CD4-positive, alpha-beta T cell (primary cell): Measurements from ENCODE around the gene IQSEC1. TPM values are rescaled to one million over a fixed set of nuclear protein-coding genes. Genes with fewer than 3 reads are reported as not detected.

Experiments used
- ATAC-seq: fragments of 200-7000 bp; cut with Tn5 transposase; one replicate; pipeline ENCODE4 v1.10.0; 2022; ENCODE audit warnings: mild to moderate bottlenecking; ENCODE audit not compliant: poor library complexity
- CTCF ChIA-PET: fragments of 350-600 bp; sonication (Branson Sonifier 250); formaldehyde crosslinking; loops from one replicate; lab custom pipeline; 2021; ENCODE audit warnings: antibody characterized with exemption, inconsistent platforms; lab: Charles Lee
- POLR2A ChIA-PET: fragments of 350-600 bp; sonication (Branson Sonifier 250); formaldehyde crosslinking; loops from one replicate; lab custom pipeline; 2021; ENCODE audit warnings: antibody characterized with exemption, inconsistent platforms; lab: Charles Lee
- DNase-seq, 14 experiments: peaks; one replicate each; pipeline ENCODE4 v3.0.0-alpha.2; 2013 to 2020; ENCODE audit warnings: mixed read lengths in 2 of 14
- H3K27ac ChIP-seq, 2 donors: one replicate each; pipeline versions ENCODE4 v1.5.1 to v1.7.0; 2013; ENCODE audit warnings: low read length in 2 of 2, low read depth in 1 of 2, mild to moderate bottlenecking in 1 of 2
- H3K27me3 ChIP-seq, 2 experiments: 1 replicate in 1 of 2; 2 replicates in 1 of 2; pipeline versions ENCODE4 v1.6.1 to v1.7.0; 2013; ENCODE audit warnings: low read length in 2 of 2, control low read depth in 1 of 2, mild to moderate bottlenecking in 1 of 2, moderate library complexity in 1 of 2; ENCODE audit not compliant: insufficient read depth in 2 of 2, control insufficient read depth in 1 of 2
- H3K36me3 ChIP-seq: one replicate; pipeline ENCODE4 v1.6.1; 2013; ENCODE audit warnings: low read length, control low read depth; ENCODE audit not compliant: insufficient read depth
- H3K4me1 ChIP-seq: one replicate; pipeline ENCODE4 v1.6.1; 2013; ENCODE audit warnings: low read length, control low read depth; ENCODE audit not compliant: insufficient read depth
- H3K4me3 ChIP-seq: one replicate; pipeline ENCODE4 v1.5.1; 2013; ENCODE audit warnings: mild to moderate bottlenecking, low read length, moderate library complexity
- H3K9me3 ChIP-seq, 2 experiments: 1 replicate in 1 of 2; 2 replicates in 1 of 2; pipeline versions ENCODE4 v1.6.1 to v1.7.0; 2013; ENCODE audit warnings: low read length in 2 of 2, mild to moderate bottlenecking in 2 of 2, control low read depth in 1 of 2, moderate library complexity in 1 of 2; ENCODE audit not compliant: control insufficient read depth in 1 of 2, insufficient read depth in 1 of 2
- H3K27ac Mint-ChIP-seq: one replicate; pipeline ENCODE4 v1.8.0; 2020; ENCODE audit warnings: mixed read lengths
- H3K27me3 Mint-ChIP-seq: one replicate; pipeline ENCODE4 v1.8.0; 2021; ENCODE audit warnings: mixed read lengths
- H3K36me3 Mint-ChIP-seq: one replicate; pipeline ENCODE4 v1.8.0; 2021; ENCODE audit warnings: low read depth, mixed read lengths
- H3K4me1 Mint-ChIP-seq: one replicate; pipeline ENCODE4 v1.8.0; 2021; ENCODE audit warnings: low read depth, mixed read lengths
- H3K4me3 Mint-ChIP-seq: one replicate; pipeline ENCODE4 v1.8.0; 2020; ENCODE audit warnings: mild to moderate bottlenecking, mixed read lengths
- H3K9me3 Mint-ChIP-seq: one replicate; pipeline ENCODE4 v1.8.0; 2020; ENCODE audit warnings: mixed read lengths
- CTCF ChIP-seq: fragments of 200-600 bp; IDR thresholded peaks from one replicate; pipeline ENCODE4 v1.8.0; 2022; ENCODE audit warnings: antibody characterized with exemption, mild to moderate bottlenecking
- intact Hi-C, 2 experiments: fragments of 100-400 bp; cut with DNase I in 1 of 2; cut with micrococcal nuclease in 1 of 2; formaldehyde crosslinking; loops; one replicate each; pipeline versions ENCODE4 v1.15.1 to v1.9.0; 2023 to 2025; cut with DNase I, micrococcal nuclease
- total RNA-seq, 174 experiments: library from RNA in 2 of 174; stranded (reverse) in 2 of 174; gene quantifications; one replicate each; pipeline ENCODE4 v1.2.3 and lab custom pipeline; 2021 to 2026

The IQSEC1 gene
- total RNA-seq, 2 experiments from 2014 or later, result 102 to 108 TPM

GRCh38 chr3:12938258-12938711 is 134.9 kb downstream of the IQSEC1 start:
- ChIA-PET POLR2A (no interaction called here), CTCF (no interaction called here)
- Histone ChIP-seq H3K9me3 (no peaks in the 10 kb centered on the region), H3K27ac (no peak overlapping the region), H3K27me3 (no peaks in the 10 kb centered on the region), H3K4me1 (peaks cover 14% of the 10 kb centered on the region), H3K4me3 (no peak overlapping the region), H3K36me3 (peaks cover 89% of the 10 kb centered on the region)
- ATAC-seq (no peak), DNase-seq (no peak)
- Mint-ChIP-seq H3K4me3 (no peak overlapping the region), H3K36me3 (peaks cover 71% of the 10 kb centered on the region), H3K9me3 (no peaks in the 10 kb centered on the region), H3K27me3 (no peaks in the 10 kb centered on the region), H3K4me1 (no peaks in the 10 kb centered on the region), H3K27ac (no peak overlapping the region)
- intact Hi-C loops, result no loop called here
- no peak for TF ChIP-seq CTCF

GRCh38 chr3:12935861-12936830 is 137.1 kb downstream of the IQSEC1 start:
- no peak overlapping the region for H3K4me3 ChIP-seq
- TF ChIP-seq CTCF, result no peak
- Mint-ChIP-seq H3K4me1 (no peaks in the 10 kb centered on the region), H3K27ac (no peak overlapping the region), H3K4me3 (no peak overlapping the region), H3K36me3 (peaks cover 80% of the 10 kb centered on the region), H3K9me3 (no peaks in the 10 kb centered on the region), H3K27me3 (no peaks in the 10 kb centered on the region)
- H3K27me3 ChIP-seq, result no peaks in the 10 kb centered on the region
- ChIA-PET POLR2A (no interaction called here), CTCF (no interaction called here)
- H3K9me3 ChIP-seq, result no peaks in the 10 kb centered on the region
- H3K27ac ChIP-seq, result no peak overlapping the region
- no peak for ATAC-seq
- H3K36me3 ChIP-seq, result peaks cover 96% of the 10 kb centered on the region
- intact Hi-C loops, result no loop called here
- no peak for DNase-seq
- peaks cover 26% of the 10 kb centered on the region for H3K4me1 ChIP-seq

GRCh38 chr3:12935023-12935860 is 138.0 kb downstream of the IQSEC1 start:
- Mint-ChIP-seq H3K4me3 (no peak overlapping the region), H3K9me3 (no peaks in the 10 kb centered on the region), H3K27ac (no peak overlapping the region), H3K4me1 (peaks cover 3% of the 10 kb centered on the region), H3K36me3 (peaks cover 79% of the 10 kb centered on the region), H3K27me3 (no peaks in the 10 kb centered on the region)
- ATAC-seq, result no peak
- TF ChIP-seq CTCF, result no peak
- Histone ChIP-seq H3K4me1 (peaks cover 27% of the 10 kb centered on the region), H3K4me3 (no peak overlapping the region), H3K36me3 (peaks cover 96% of the 10 kb centered on the region), H3K9me3 (no peaks in the 10 kb centered on the region), H3K27me3 (no peaks in the 10 kb centered on the region), H3K27ac (no peak overlapping the region)
- DNase-seq, result peak in 1 of 14 experiments; percentile 34
- ChIA-PET CTCF (no interaction called here), POLR2A (interaction anchor here (0.6 kb wide), 1 partner anchor 32 kb away, joined by 3 read pairs; no protein-coding TSS in a partner anchor)
- intact Hi-C loops, result no loop called here
